Measurements from ENCODE around the gene FBXW7.

- TF ChIP-seq CTCF (IDR thresholded peaks at IDR 0.05) (no peak), POLR2AphosphoS5 (IDR thresholded peaks at IDR 0.05) (no peak), EP300 (IDR thresholded peaks at IDR 0.05; ENCODE audit: low read depth) (no peak)
Measured at GRCh38 chr4:152299553-152299952, 236.3 kb downstream of the FBXW7 start.

Measured in transverse colon (tissue), 4 donors.